Skeletal muscle cell (primary cell): ENCODE measurements around the gene LOXL4.
A peak's percentile ranks its signal among the peaks of the same experiment; 100 is the strongest.

Experiments used
- DNase-seq: peaks from one replicate; pipeline ENCODE4 v3.0.0-alpha.2; 2010; ENCODE audit warnings: low read depth
- H3K4me3 ChIP-seq: 2 replicates; pipeline ENCODE4 v1.5.1; 2011; ENCODE audit warnings: low read depth, mild to moderate bottlenecking, control low read depth, low read length, moderate library complexity

Gene LOXL4

GRCh38 chr10:98267069-98267893 lies 713 bp downstream of the LOXL4 start:
- peak overlapping the region; percentile 33 for H3K4me3 ChIP-seq
- no peak for DNase-seq

GRCh38 chr10:98266647-98267046 lies 1.3 kb downstream of the LOXL4 start:
- H3K4me3 ChIP-seq = no peak overlapping the region
- no peak for DNase-seq

- no peak for DNase-seq
- H3K4me3 ChIP-seq = no peak overlapping the region
Observed at GRCh38 chr10:98265403-98266378, 2.3 kb downstream of the LOXL4 start.

GRCh38 chr10:98264378-98265065 lies 3.5 kb downstream of the LOXL4 start:
- DNase-seq = no peak
- no peak overlapping the region for H3K4me3 ChIP-seq

GRCh38 chr10:98263088-98263487 lies 4.9 kb downstream of the LOXL4 start:
- no peak for DNase-seq
- H3K4me3 ChIP-seq = no peak overlapping the region

- no peak for DNase-seq
- H3K4me3 ChIP-seq = no peak overlapping the region
Observed at GRCh38 chr10:98262571-98262970, 5.4 kb downstream of the LOXL4 start.

- DNase-seq = no peak
- no peak overlapping the region for H3K4me3 ChIP-seq
Observed at GRCh38 chr10:98261436-98262277, 6.3 kb downstream of the LOXL4 start.

- DNase-seq = no peak
Observed at GRCh38 chr10:98260752-98261151, 7.2 kb downstream of the LOXL4 start.

GRCh38 chr10:98260350-98260749 lies 7.6 kb downstream of the LOXL4 start:
- no peak overlapping the region for H3K4me3 ChIP-seq
- DNase-seq = no peak

More at GRCh38 chr10:98260752-98261151, 7.2 kb downstream of the LOXL4 start:
- no peak overlapping the region for H3K4me3 ChIP-seq

- no peak for DNase-seq
- no peak overlapping the region for H3K4me3 ChIP-seq
Observed at GRCh38 chr10:98259606-98260315, 8.2 kb downstream of the LOXL4 start.

- no peak overlapping the region for H3K4me3 ChIP-seq
- DNase-seq = no peak
Observed at GRCh38 chr10:98258683-98259454, 9.1 kb downstream of the LOXL4 start.

- no peak overlapping the region for H3K4me3 ChIP-seq
- DNase-seq = no peak
Observed at GRCh38 chr10:98257961-98258360, 10.0 kb downstream of the LOXL4 start.

GRCh38 chr10:98257198-98257597 lies 10.8 kb downstream of the LOXL4 start:
- no peak overlapping the region for H3K4me3 ChIP-seq
- no peak for DNase-seq

GRCh38 chr10:98256692-98257091 lies 11.3 kb downstream of the LOXL4 start:
- no peak overlapping the region for H3K4me3 ChIP-seq
- no peak for DNase-seq

- DNase-seq = no peak
Observed at GRCh38 chr10:98255146-98255877, 12.7 kb downstream of the LOXL4 start.

GRCh38 chr10:98254234-98254974 lies 13.6 kb downstream of the LOXL4 start:
- no peak overlapping the region for H3K4me3 ChIP-seq
- no peak for DNase-seq

More at GRCh38 chr10:98255146-98255877, 12.7 kb downstream of the LOXL4 start:
- H3K4me3 ChIP-seq = no peak overlapping the region
